ENCODE data around the gene EFCAB6.

Gene EFCAB6

DNA sequence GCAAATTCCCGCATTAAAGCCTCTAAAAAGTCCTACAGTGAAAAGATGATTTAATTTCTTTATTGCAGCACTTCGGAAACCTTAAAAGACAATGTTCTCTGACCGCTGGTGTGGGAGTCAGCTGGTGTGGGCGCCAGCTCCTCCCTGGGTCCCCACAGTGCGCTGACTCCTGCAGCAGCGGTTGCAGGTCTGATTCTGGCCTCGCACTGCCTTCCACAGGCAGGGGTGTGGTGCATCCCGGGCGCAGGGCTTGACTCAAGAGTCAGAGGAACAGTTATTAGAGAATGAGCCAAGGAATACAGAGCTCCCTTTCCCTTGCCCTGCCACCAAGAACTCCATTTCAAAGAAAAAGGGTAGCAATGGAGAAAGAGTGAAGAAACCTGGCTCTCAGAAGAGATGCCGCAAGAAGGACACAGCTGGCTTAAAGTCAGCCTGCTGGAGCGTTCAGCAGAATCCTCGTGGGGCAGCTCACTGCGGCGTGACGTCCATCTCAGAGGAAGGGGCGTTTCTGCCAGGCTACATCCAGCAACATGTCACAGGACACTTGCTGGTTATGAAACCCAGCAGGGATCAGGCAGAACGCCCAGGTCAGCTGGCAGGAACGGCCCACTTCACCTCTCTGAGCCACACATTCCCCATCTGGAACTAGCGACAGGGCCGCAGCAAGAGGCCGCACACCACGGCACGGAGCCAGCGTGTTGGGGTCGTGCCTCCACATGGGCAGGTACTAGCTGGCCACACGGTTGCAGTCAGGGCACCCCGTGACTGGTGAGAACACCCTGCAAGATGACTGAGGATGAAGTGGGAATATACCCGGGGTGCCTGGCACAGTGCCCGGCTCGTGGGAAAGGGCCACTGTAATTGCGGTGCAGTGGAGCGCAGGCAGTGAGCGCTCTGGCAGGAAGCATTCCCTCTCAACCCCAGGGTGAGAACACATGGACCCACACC lies 18.1 kb upstream of the EFCAB6 start:
- no peak for DNase-seq (ENCODE audit: low read depth in 3 of 3)

DNA sequence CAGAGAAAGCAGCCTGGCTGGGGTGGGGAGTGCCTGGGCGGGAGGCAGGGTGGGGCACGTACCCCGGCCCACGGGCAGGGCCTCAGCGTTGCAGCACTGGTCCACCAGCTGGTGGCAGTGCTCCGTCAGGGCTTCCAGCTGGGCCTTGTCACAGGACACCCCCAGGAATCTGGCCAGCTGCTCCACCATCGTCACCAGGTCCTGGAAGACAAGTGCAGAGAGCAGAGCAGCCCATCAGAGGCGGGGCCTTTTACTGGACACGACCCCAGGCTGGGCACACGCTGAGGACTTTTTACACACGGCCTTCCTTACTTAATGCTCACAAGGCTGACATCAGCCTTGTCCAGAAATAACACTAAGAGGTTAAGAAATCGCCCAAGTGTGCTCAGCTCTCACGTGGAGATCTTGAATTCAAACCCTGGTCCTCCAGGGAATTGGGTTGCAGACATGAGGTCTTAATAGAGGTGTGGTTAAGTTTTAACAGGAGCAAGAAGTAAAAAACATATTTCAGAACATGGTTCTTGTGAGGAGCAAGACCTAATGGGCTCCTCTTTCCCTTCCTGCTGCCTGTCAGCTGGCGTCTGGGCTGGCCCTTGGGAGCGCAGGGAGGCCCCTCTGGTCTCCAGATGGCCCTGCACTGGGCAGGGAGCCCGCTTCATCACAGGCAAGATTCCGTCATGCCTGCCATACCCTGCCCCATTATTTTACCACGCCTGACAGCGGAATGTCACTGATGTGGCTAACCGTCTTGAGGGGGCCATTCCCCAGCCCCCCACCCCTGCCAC lies 17.1 kb upstream of the EFCAB6 start:
- DNase-seq (ENCODE audit: low read depth in 3 of 3), result no peak

DNA sequence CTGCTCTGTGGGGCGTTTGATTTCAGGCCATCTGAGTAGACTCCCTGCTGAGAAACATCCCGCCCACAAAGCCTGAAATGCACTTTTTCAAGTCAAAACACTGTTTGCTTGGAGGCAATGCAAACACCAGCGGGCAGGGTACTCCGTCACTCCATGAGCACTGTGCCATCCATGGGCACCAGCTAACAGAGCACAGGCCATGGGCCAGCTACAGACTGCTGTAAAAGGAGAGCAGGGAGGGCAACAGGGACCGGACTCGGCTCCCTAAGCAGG lies 16.6 kb upstream of the EFCAB6 start:
- DNase-seq (ENCODE audit: low read depth in 3 of 3), result no peak

DNA sequence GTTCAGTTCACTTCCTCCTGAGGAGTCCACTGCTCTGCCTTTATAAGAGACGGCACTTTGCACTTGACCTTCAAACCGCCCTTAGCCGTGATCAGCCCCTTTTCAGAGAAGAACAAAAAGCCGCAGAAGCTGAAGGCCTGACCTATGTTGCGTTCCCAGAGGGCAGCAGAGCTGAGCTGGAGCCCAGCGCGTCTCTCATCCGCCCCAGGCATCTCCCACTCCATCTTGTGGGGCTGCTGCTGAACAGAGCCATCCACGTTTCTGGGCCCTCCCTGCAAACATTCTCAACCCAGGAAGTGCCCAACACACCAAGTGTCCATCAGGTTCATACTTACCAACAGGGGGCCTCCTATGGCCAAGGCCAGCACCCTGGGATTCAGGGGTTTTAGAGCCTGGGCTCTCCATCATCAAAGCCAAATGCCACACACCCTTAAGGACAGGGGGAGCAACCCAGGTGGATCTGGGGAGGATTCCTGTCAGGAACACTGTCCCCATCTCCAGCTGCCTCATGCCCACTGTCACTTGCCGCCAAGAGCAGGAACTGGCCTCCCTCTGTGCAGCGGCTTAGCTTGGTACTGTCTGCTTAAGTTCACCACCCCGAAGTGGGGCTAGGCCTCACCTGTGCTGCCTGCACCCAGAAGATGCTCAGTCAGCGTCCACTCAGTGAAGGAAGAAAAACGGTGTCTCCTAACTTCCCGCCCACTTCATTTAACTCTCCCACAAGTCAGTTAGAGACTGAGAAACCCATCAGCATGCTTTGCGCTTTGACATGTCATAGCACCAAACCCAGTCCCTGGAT lies 16.0 kb upstream of the EFCAB6 start:
- DNase-seq (ENCODE audit: low read depth in 3 of 3), result no peak

DNA sequence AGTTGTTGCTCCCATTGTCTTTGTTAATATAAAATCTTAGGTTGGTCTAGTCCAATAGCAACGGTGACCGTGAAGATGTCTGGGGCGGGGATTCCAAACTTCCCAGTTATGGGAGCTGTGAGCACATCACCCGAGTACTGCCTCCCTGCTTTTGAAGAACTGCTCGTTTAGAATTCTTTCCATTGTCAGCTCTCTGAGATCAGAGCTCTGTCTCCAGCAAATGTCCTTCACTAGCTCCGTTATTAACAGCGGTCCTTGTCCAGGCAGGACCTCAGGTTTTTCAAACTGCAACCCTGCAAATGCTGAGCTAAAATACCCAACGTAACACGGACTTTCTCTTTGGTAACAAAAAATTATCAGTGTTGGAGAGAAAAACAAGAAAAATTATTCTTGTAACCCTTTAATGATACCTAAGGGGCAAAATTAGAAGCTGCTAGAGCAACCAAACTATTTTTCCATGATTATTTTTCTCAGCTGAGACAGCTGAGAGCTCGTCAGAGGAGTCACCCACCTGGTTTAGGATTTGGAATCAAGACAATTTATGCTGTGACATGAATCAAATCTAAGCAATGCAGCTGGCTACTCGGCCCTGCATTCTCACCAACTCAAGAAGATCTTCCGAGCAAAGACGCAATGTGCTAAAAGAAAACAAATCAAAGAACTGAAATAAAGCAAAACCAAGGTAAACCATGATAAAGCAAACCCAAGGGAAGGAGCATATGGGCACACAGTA lies 15.1 kb upstream of the EFCAB6 start:
- DNase-seq (ENCODE audit: low read depth in 3 of 3), result no peak

DNA sequence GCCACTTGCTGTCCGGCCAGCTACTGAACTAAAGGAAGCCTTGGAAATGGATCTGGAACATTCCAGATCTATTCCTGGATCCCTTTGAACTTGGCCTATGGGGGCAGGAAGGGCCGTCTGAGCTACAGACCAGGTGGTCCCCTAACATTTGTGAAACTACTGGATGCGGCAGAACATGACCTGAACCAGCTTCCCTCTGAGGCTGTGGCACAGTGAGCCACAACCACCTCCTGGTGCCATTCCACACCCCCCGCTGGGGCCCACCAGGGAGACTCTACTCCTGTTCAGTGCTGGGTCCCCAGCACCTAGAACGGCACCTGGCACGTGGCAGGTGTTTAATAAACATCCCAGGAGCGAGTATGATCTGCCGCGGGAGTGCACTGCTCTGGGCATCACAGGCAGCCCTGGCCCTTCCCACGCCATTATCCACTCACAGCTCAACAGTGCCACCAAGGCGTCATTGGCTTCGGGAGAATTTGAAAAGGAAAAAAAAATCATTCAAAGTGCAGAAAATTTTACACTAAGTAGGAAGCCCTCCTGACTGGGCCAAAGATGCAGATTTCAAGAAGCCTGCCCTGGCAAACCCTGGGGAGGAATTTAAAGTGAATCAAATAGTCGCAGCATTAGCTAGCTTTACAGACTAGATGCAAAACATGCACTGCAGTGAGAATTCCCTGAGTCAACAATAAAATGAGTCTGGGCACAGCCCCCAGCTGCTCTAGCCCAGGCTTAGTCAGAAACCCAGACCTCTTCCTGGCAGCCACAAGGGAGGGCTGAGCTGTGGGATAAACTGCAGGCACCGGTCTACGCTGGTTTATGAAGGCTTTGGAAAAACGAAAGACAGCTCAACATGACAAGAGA lies 14.3 kb upstream of the EFCAB6 start:
- DNase-seq (ENCODE audit: low read depth in 3 of 3), result no peak

DNA sequence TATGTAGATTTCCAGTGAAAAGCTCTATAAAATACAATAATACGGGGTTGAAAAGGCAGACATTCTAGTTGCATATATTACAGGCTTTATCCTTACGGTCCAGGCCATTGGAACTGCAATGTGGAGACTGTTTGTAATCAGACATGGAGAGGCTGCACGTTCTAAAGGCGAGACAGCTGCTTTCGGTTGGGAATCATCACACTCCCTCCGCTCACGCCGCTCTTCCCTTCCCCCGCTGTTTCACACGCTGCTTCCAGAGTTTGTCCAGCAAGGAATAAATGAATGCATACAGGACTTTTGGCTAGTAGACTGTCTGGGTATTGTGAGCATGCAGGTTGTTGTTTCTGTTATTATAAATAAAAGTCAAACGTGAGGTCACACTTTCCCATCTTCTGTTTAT lies 13.5 kb upstream of the EFCAB6 start:
- DNase-seq (ENCODE audit: low read depth in 3 of 3), result no peak

DNA sequence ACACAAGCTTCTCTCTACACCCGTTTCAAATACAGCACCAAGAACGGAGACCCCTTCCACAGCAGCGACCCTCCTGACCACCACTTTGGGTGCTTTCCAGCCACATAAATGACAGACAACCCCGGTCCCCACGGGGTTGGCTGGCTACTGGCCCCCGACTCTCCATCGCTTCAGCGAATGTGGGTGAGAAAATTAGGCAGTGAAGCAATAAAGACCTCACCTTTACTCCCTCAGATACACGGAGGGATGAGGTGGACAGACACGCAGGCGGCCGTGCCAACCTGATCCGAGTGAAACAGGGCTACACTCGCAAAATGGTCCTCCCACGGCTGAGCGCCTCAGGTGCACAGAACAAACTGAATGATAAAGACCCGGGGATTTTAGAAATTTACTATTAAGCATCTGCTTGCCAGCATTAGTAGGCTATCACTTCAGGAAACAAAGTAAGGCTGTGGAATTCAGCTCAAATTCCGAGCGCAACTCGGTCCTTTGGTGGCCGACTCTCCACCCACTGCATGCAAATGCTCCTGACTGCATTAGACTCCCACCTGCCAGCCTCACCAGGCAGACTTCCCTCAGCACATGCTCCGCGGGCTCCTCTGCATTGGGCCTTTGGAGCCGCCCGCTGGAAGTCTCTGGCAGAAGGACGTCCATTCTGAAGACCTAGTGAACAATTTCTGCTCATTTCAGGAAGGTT lies 12.8 kb upstream of the EFCAB6 start:
- DNase-seq (ENCODE audit: low read depth in 3 of 3), result no peak

DNA sequence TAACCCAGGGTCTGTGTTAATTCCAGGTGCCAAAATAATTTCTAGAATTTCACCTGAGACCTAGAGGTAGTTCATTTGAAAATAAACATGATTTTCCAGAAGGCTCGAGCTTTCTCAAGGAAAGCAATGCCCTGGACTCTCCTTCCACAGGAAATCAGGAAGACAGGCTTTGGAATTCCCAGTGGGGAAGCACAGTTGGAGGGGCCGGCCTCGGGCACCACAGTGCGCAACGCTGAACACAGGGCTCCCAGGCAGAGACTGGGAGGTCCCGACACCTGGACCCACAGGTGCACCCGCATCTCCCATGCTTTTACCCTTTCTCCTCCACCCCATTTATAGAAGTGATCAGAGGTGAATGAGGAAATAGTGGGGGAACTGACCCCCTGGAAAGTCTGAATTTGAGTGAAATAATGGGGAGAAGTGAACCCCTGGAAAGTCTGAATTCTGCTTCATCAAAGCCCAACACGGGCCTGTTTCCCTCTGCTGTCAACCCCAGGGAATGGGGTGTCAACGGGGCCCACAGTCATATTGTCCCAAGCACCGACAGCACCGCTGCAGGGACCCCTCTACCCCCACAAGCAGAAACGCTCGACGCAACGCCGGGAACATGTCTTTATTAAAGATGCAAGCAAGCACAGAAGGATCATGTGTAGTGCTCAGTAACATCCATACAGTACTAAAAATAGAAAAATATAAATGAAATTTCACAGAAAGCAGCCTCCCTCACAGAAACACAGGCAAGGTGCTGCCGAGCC lies 12.0 kb upstream of the EFCAB6 start:
- no peak for DNase-seq (ENCODE audit: low read depth in 3 of 3)

DNA sequence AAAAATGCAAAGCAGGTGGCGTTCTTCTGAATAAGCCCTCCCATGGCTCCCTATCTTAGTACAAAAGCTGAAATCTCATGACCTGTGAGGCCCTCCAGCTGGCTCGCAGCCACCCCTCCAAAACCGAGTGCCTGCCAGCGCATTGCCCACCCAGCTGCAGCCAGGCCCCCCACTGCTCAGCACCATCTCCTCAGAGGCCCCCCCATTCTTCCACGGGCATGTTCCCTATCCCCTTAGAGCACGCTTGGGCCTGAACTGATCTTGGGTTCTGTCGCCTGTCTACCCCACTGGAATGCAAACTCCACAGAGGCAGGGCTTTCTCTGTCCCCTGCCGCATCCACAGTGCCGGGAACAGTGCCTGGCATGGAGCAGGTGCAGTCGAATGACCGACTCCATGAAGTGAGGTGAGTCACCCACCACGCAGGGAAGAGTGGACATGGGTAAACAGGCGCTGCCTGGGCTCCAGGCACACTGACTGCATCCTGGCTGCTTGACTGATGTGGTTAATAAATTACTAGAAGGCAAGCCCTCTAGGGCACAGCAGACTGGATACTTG lies 11.3 kb upstream of the EFCAB6 start:
- DNase-seq (ENCODE audit: low read depth in 3 of 3), result no peak

DNA sequence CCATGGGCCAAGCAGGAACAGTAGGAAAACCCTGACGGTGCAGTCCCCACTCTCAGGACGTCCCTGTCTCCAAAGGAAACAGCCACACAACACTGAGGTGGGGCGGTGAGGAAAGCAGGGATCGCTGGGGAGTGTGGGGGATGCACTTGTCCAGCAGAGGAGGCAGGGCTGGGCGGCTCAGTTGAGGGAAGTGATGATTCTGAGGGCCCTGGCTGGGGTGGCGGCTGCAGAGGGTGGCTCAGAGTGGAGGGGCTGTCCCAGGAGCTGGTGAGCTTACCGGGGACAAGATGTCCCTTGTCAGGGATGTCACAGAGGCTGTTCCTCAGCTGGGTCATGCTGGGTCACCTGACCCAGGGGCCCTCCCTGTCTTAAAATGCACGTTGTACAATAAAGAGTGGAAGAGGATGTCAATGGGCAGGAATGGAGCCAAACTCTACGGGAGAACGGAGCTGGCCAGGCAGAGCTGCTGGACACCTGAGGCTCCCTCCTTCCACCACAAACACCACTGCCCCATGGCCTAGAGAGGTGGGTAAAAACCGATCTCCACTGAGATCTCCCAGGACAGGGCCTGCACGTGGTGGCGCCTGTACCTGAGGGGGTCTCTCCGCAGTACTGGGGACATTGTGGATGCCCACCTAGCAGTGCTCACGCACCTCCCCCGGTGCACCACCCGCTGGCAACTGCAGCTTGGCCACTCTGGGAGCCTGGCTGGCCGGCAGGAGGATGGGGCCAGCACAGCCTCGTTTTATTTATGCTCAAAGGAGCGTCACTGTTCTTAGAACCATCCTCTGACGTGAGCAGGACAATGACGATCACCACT lies 9.7 kb upstream of the EFCAB6 start:
- no peak for DNase-seq (ENCODE audit: low read depth in 3 of 3)

DNA sequence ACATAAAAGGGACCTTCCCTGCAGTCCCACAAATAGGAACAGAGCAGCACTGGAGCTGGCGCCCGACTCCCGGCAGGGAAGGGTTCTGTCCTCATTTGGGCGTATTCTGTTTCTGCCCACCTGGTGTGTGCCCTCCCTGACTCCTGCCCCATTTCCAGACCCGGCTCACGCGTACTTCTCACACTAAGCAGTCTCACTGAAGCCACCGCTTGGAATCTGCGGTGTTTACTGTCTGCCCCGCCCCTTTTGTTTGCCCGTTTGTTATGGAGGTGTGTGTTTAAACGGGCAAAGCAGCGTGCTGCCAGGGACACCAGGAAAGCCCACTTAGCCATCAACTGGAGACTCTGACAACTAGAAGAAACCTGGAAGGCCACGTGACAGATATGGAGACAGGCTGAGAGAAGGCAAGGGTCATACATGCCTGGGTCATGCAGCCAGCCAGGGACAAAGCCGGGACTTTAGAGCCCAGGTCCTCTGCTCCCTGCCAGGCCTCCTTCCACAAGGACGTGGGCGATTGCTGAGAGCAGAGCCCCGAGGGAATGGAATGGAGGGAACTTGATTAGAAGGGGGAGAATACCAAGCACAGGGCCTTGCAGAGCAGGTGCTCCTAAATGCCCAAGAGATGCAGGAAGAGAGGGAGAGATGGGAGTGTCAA lies 8.7 kb upstream of the EFCAB6 start:
- DNase-seq (ENCODE audit: low read depth in 3 of 3), result no peak

DNA sequence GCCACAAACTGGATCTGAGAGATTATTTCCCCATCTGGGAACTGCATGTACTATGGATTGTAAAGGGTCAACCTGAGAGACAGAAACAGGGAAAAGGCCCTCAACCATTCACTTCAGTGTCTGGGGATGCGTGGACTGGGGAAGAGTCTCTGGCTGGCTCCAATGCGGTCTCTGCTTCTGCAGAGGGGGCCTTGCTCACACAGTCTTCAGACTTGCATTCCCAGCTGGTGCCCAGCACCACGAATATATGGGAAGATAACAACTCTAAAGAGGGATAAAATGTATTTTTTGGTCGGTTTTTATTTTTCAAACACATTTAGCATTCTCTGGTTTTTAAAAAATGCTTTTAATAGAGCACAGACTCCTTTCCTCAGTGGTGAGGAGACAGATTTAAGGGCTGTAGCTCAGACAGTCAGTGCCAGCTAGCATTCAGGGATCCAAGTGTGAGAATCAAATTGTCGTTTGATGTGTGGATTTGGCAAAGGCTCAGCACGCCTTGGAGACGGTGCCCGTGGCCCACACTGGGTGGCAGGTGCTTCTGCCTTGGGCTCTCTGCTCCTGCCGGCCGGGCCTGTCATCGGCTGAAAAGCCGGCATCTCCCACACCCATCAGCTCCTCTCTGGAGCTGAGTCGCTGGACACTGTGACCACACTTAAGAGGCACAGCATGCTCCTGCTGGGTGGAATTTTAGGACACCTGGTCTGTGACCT lies 8.0 kb upstream of the EFCAB6 start:
- DNase-seq (ENCODE audit: low read depth in 3 of 3), result no peak

DNA sequence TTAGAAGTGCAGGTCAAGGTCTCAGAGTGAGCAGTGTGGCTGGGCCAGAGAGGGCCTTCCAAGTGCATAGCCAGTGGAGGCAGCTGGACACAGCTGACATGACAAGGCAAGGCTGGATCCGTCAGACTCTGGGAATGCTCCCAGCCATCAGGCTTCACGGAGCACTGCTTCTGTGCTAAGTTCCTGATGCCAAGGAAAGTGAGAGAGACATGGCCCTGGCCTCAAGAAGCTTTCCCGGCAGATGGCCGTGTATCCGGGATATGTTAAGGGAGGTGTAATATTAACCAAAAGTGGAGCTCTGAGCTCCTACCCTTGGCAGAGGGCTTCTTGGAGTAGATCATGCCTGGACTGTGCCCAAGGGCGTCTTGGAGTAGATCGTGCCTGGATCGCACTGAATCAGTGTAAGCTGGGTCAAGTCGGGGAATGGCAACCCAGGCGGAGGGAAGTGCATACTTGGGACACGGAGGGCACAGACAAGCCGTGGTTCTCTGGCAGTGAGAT lies 7.4 kb upstream of the EFCAB6 start:
- no peak for DNase-seq (ENCODE audit: low read depth in 3 of 3)

DNA sequence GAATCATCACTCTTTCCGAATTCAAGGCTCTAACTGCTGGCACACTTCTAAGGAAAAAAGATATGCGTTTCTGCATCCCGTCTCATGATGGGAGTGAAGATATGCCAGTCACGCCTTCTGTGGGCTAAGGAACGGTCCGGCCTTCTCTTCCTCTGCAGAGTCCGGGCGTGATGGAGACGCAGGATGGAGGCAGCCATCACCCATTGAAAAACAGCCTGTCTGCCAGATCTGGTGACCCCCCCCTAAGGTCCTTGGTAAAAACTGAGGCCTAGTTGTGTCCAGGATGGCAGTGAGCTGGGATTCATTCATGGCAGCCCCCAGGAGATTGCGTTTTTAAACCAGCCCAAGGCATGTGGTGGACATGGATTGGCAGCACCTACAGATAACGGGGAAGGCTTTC lies 6.9 kb upstream of the EFCAB6 start:
- no peak for DNase-seq (ENCODE audit: low read depth in 3 of 3)

DNA sequence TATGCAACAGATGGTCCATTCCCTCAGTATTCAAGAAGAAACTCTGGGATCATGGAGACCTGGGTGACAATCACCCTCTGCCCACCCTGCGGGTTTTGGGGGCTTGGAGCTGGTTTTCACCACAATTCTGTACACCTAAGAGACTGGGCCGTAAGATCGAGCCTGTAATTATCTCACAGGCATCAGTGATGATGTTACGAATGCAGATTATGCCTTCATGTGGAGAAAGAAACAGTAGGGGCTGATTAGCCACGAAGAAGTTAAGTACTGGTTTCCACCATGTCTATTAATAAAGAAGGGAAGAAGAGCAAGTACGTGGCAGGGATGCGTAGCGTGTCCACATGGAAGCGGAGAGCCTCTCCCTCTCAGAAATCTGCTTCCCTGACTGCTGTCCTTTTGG lies 5.3 kb upstream of the EFCAB6 start:
- DNase-seq (ENCODE audit: low read depth in 3 of 3), result no peak

DNA sequence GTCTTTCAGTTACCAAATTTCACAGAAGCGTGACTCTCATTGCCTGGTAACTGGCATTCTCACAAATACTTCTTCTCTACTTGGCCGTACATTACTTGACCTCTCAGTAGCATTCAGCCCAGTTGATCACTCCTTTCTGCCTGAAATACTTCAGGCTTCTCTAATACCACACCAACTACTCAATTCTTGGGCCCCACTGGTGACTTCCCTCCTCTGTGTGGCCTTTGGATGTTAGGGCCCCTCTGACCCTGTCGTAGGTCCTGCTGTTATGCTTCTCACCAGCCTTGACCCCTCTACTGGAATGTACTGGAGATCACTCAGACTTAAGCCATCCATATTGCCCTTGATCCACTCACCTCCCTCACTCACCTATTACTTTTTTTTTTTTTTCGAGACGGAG lies 2.2 kb upstream of the EFCAB6 start:
- no peak for DNase-seq (ENCODE audit: low read depth in 3 of 3)
